ENCODE measurements around the gene TADA1. TPM values are rescaled to one million over a fixed set of nuclear protein-coding genes. Genes with fewer than 3 reads are reported as not detected.

The TADA1 gene
- 9.6 TPM for total RNA-seq

- DNase-seq (ENCODE audit: low spot score): peak; percentile 99
Observed at GRCh38 chr1:166875734-166876539, at the start of gene TADA1. TADA1 (minus strand) TSS chr1:166876264; CDS start chr1:166876233, 31 bp downstream.

GRCh38 chr1:166924823-166925541 is 48.9 kb upstream of the TADA1 start:
- DNase-seq (ENCODE audit: low spot score): no peak

GRCh38 chr1:166920561-166921475 is 44.8 kb upstream of the TADA1 start:
- DNase-seq (ENCODE audit: low spot score): no peak

GRCh38 chr1:166918956-166919316 is 42.9 kb upstream of the TADA1 start:
- no peak for DNase-seq (ENCODE audit: low spot score)

- no peak for DNase-seq (ENCODE audit: low spot score)
Observed at GRCh38 chr1:166918088-166918955, 42.3 kb upstream of the TADA1 start.

GRCh38 chr1:166915941-166916340 is 39.9 kb upstream of the TADA1 start:
- no peak for DNase-seq (ENCODE audit: low spot score)

- DNase-seq (ENCODE audit: low spot score): no peak
Observed at GRCh38 chr1:166915042-166915441, 39.0 kb upstream of the TADA1 start.

GRCh38 chr1:166914111-166914510 is 38.0 kb upstream of the TADA1 start:
- no peak for DNase-seq (ENCODE audit: low spot score)

- no peak for DNase-seq (ENCODE audit: low spot score)
Observed at GRCh38 chr1:166911624-166912023, 35.6 kb upstream of the TADA1 start.

- DNase-seq (ENCODE audit: low spot score): peak; percentile 88
Observed at GRCh38 chr1:166910396-166910994, 34.4 kb upstream of the TADA1 start.

GRCh38 chr1:166908942-166909341 is 32.9 kb upstream of the TADA1 start:
- no peak for DNase-seq (ENCODE audit: low spot score)

GRCh38 chr1:166907763-166908162 is 31.7 kb upstream of the TADA1 start:
- DNase-seq (ENCODE audit: low spot score): no peak

- DNase-seq (ENCODE audit: low spot score): no peak
Observed at GRCh38 chr1:166907051-166907450, 31.0 kb upstream of the TADA1 start.

GRCh38 chr1:166906647-166907046 is 30.6 kb upstream of the TADA1 start:
- no peak for DNase-seq (ENCODE audit: low spot score)

- no peak for DNase-seq (ENCODE audit: low spot score)
Observed at GRCh38 chr1:166905900-166906299, 29.8 kb upstream of the TADA1 start.

GRCh38 chr1:166905136-166905535 is 29.1 kb upstream of the TADA1 start:
- DNase-seq (ENCODE audit: low spot score): no peak

GRCh38 chr1:166903232-166903631 is 27.2 kb upstream of the TADA1 start:
- DNase-seq (ENCODE audit: low spot score): no peak

- no peak for DNase-seq (ENCODE audit: low spot score)
Observed at GRCh38 chr1:166902279-166902678, 26.2 kb upstream of the TADA1 start.

GRCh38 chr1:166900987-166901386 is 24.9 kb upstream of the TADA1 start:
- no peak for DNase-seq (ENCODE audit: low spot score)

GRCh38 chr1:166899769-166900168 is 23.7 kb upstream of the TADA1 start:
- no peak for DNase-seq (ENCODE audit: low spot score)

GRCh38 chr1:166895766-166896165 is 19.7 kb upstream of the TADA1 start:
- DNase-seq (ENCODE audit: low spot score): no peak

Measured in mucosa of gallbladder (tissue), 1 donor.